IMR-90 (cell line): ENCODE data around the gene HHIP. TPM values are rescaled to one million over a fixed set of nuclear protein-coding genes. Genes with fewer than 3 reads are reported as not detected.

Experiments used
- ATAC-seq: fragments of 200-7000 bp; cut with Tn5 transposase; 2 replicates; pipeline ENCODE4 v1.9.1; 2020; ENCODE audit warnings: low read depth, mild to moderate bottlenecking, moderate library complexity
- BruUV-seq: library from RNA; stranded (reverse); fragments of 400-500 nt; replicated peaks from 2 replicates; lab custom pipeline; 2021; lab: Mats Ljungman, UMichigan
- CTCF ChIA-PET: fragments of 300-600 bp; formaldehyde crosslinking; extraction: SDS; loops from one replicate; lab custom pipeline; 2021; ENCODE audit warnings: antibody characterized with exemption; lab: Yijun Ruan, JAX
- POLR2A ChIA-PET: fragments of 300-600 bp; sonication (Branson Sonifier 250); formaldehyde crosslinking; loops from one replicate; lab custom pipeline; 2022; ENCODE audit warnings: antibody characterized with exemption; ENCODE audit not compliant: unreplicated experiment; lab: Charles Lee
- DNase-seq: peaks from one replicate; pipeline ENCODE4 v3.0.0; 2013
- H2AFZ ChIP-seq: replicated peaks from 2 replicates; pipeline ENCODE3; 2013; ENCODE audit warnings: low read length, mild to moderate bottlenecking; ENCODE audit not compliant: poor library complexity
- H2AK5ac ChIP-seq: 2 replicates; pipeline ENCODE4 v1.6.1; 2013; ENCODE audit warnings: low read depth, low read length, inconsistent platforms
- H2AK9ac ChIP-seq: replicated peaks from 2 replicates; pipeline ENCODE3; 2013; ENCODE audit warnings: mild to moderate bottlenecking, low read depth, low read length, moderate library complexity; ENCODE audit not compliant: poor library complexity
- H2BK120ac ChIP-seq: 2 replicates; pipeline ENCODE4 v1.6.1; 2013; ENCODE audit warnings: low read depth, low read length, inconsistent platforms
- H2BK15ac ChIP-seq: 3 replicates; pipeline ENCODE4 v1.6.1; 2013; ENCODE audit warnings: low read depth, low read length, inconsistent platforms
- H2BK20ac ChIP-seq: 2 replicates; pipeline ENCODE4 v1.6.1; 2013; ENCODE audit warnings: low read depth, mild to moderate bottlenecking, inconsistent platforms, low read length, moderate library complexity
- H2BK5ac ChIP-seq: 2 replicates; pipeline ENCODE4 v1.6.1; 2013; ENCODE audit warnings: mild to moderate bottlenecking, low read depth, low read length, inconsistent platforms; ENCODE audit not compliant: poor library complexity, severe bottlenecking
- H3K14ac ChIP-seq: replicated peaks from 2 replicates; pipeline ENCODE4 v1.6.1; 2013; ENCODE audit warnings: low read depth, low read length, inconsistent platforms
- H3K18ac ChIP-seq: 2 replicates; pipeline ENCODE4 v1.6.1; 2013; ENCODE audit warnings: low read depth, low read length, control low read depth
- H3K23ac ChIP-seq: 2 replicates; pipeline ENCODE4 v1.6.1; 2013; ENCODE audit warnings: low read depth, low read length, inconsistent platforms
- H3K27ac ChIP-seq: 2 replicates; pipeline ENCODE4 v1.5.1; 2013; ENCODE audit warnings: mild to moderate bottlenecking, control low read depth, low read length; ENCODE audit not compliant: insufficient read depth
- H3K27me3 ChIP-seq: 2 replicates; pipeline ENCODE4 v1.6.1; 2013; ENCODE audit warnings: low read length; ENCODE audit not compliant: control insufficient read depth, insufficient read depth
- H3K36me3 ChIP-seq: 2 replicates; pipeline ENCODE4 v1.6.1; 2013; ENCODE audit warnings: low read length, mixed read lengths; ENCODE audit not compliant: control insufficient read depth, insufficient read depth
- H3K4ac ChIP-seq: 2 replicates; pipeline ENCODE4 v1.6.1; 2013; ENCODE audit warnings: low read depth, low read length, inconsistent platforms
- H3K4me1 ChIP-seq: 2 replicates; pipeline ENCODE4 v1.6.1; 2013; ENCODE audit warnings: low read length, mixed read lengths; ENCODE audit not compliant: control insufficient read depth, insufficient read depth
- H3K4me2 ChIP-seq: 2 replicates; pipeline ENCODE4 v1.6.1; 2013; ENCODE audit warnings: low read depth, mild to moderate bottlenecking, control low read depth, low read length, moderate library complexity
- H3K4me3 ChIP-seq: 2 replicates; pipeline ENCODE4 v1.5.1; 2013; ENCODE audit warnings: low read depth, mild to moderate bottlenecking, control low read depth, low read length, moderate library complexity; ENCODE audit not compliant: insufficient read depth
- H3K56ac ChIP-seq: 2 replicates; pipeline ENCODE4 v1.6.1; 2013; ENCODE audit warnings: low read length, inconsistent platforms; ENCODE audit not compliant: insufficient read depth; ENCODE audit errors: extremely low read depth
- H3K79me1 ChIP-seq, 2 experiments: 2 replicates each; pipeline ENCODE4 v1.6.1; 2013; ENCODE audit warnings: low read length in 2 of 2, inconsistent platforms in 1 of 2, low read depth in 1 of 2
- H3K9ac ChIP-seq: 2 replicates; pipeline ENCODE4 v1.6.1; 2013; ENCODE audit warnings: low read depth, low read length, control low read depth
- H3K9me1 ChIP-seq: 2 replicates; pipeline ENCODE4 v1.6.1; 2013; ENCODE audit warnings: low read length, inconsistent platforms; ENCODE audit not compliant: insufficient read depth
- H3K9me3 ChIP-seq: 2 replicates; pipeline ENCODE4 v1.6.1; 2013; ENCODE audit warnings: low read length; ENCODE audit not compliant: control insufficient read depth, insufficient read depth
- H4K20me1 ChIP-seq: 2 replicates; pipeline ENCODE4 v1.6.1; 2013; ENCODE audit warnings: low read length, inconsistent platforms; ENCODE audit not compliant: insufficient read depth
- H4K5ac ChIP-seq: 2 replicates; pipeline ENCODE4 v1.6.1; 2013; ENCODE audit warnings: mild to moderate bottlenecking, low read depth, low read length, control low read depth
- H4K8ac ChIP-seq, 2 experiments: 2 replicates each; pipeline ENCODE4 v1.6.1; 2013; ENCODE audit warnings: low read depth in 2 of 2, low read length in 2 of 2, control low read depth in 1 of 2, inconsistent platforms in 1 of 2
- H4K91ac ChIP-seq: 2 replicates; pipeline ENCODE4 v1.6.1; 2013; ENCODE audit warnings: low read depth, low read length, inconsistent platforms; ENCODE audit not compliant: insufficient read depth
- CEBPB ChIP-seq: IDR thresholded peaks from 2 replicates; pipeline ENCODE4 v1.6.1; 2012; ENCODE audit warnings: low read depth, low read length, improper control_type of control experiment
- ELK1 ChIP-seq: fragments of 150-350 bp; IDR thresholded peaks from 2 replicates; pipeline ENCODE4 v1.6.1; 2016; ENCODE audit warnings: low read depth, mild to moderate bottlenecking, low read length, moderate library complexity, borderline replicate concordance
- SMC3 ChIP-seq: fragments of 150-350 bp; IDR thresholded peaks from 2 replicates; pipeline ENCODE4 v1.6.1; 2016; ENCODE audit warnings: low read depth, mild to moderate bottlenecking, antibody characterized with exemption, low read length, moderate library complexity
- WGBS, 2 experiments: methylation state at CpG; one replicate each; pipeline versions ENCODE4 v1.1.5 to v1.1.7; 2013; ENCODE audit warnings: missing lambda C conversion rate in 2 of 2; ENCODE audit not compliant: insufficient read length in 1 of 2; ENCODE audit errors: extremely low coverage in 2 of 2; 5-methylcytosine and 5-hydroxymethylcytosine counted together
- dilution Hi-C: fragments of 300-500 bp; cut with HindIII; formaldehyde crosslinking; loops from one replicate; pipeline ENCODE4 v1.14.3; 2018; ENCODE audit warnings: low sequenced_read_pairs; ENCODE audit not compliant: unreplicated experiment
- in situ Hi-C: fragments of 300-500 bp; cut with MboI; formaldehyde crosslinking; loops from 3 replicates; pipeline ENCODE4 v1.14.3; 2019; ENCODE audit warnings: low sequenced_read_pairs, inconsistent platforms, mixed read lengths
- intact Hi-C: fragments of 100-400 bp; cut with micrococcal nuclease; formaldehyde crosslinking; loops from 2 replicates; pipeline ENCODE4 v1.10.0; 2022
- polyA plus RNA-seq, 3 experiments: library from polyadenylated mRNA; depleted of rRNA; stranded (reverse); fragments of >200 nt; gene quantifications; 2 replicates each; pipeline ENCODE4 v1.2.3, GENCODE V29; 2012; ENCODE audit warnings: low replicate concordance in 1 of 3
- total RNA-seq: library from RNA; depleted of rRNA; stranded (reverse); fragments of >200 nt; gene quantifications from 2 replicates; pipeline ENCODE4 v1.2.3, GENCODE V29; 2012

Gene HHIP
- total and polyA plus RNA-seq, 2 of the 4 experiments (the other 2 are of a cell fraction), result 6.6 to 9.6 TPM

GRCh38 chr4:144648042-144648441 lies 2.1 kb downstream of the HHIP start:
- Histone ChIP-seq H3K9me1 (peaks cover 4% of the 10 kb centered on the region), H2BK20ac (no peak overlapping the region), H3K36me3 (no peaks in the 10 kb centered on the region), H4K91ac (no peak overlapping the region), H3K27ac (no peak overlapping the region), H4K8ac (0 out of 4 replicates have a peak overlapping the region, but pooled peaks of 1 of the 2 experiments have one; percentile 8), H2BK120ac (no peak overlapping the region; the same call in 1 of the 2 replicates), H4K5ac (peak overlapping the region; percentile 18; the same call in 1 of the 2 replicates), H3K18ac (no peak overlapping the region), H2AFZ (no peak overlapping the region), H3K79me1 (peaks cover 16 to 22% of the 10 kb centered on the region in 2 experiments), H4K20me1 (no peaks in the 10 kb centered on the region), H3K9ac (no peak overlapping the region), H3K9me3 (no peaks in the 10 kb centered on the region), H2AK5ac (no peak overlapping the region), H3K23ac (peak overlapping the region; percentile 72; the same call in 1 of the 2 replicates), H3K56ac (no peak overlapping the region), H3K27me3 (no peaks in the 10 kb centered on the region), H3K4ac (no peak overlapping the region), H3K14ac (no peak overlapping the region), H2BK15ac (no peak overlapping the region), H3K4me1 (peaks cover 7% of the 10 kb centered on the region), H3K4me2 (peak overlapping the region; percentile 61; the same call in 1 of the 2 replicates), H3K4me3 (peak overlapping the region; percentile 13; the same call in 1 of the 2 replicates), H2BK5ac (no peak overlapping the region), H2AK9ac (no peak overlapping the region)
- in situ Hi-C loops, result no loop called here
- DNase-seq (no peak), ATAC-seq (no peak)
- ChIA-PET CTCF (no interaction called here), POLR2A (no interaction called here)
- intact Hi-C loops, result loop anchor here (10.0 kb wide), 1 partner anchor 447 kb away; the partner anchor contains the start of genes ABCE1 and ANAPC10
- TF ChIP-seq ELK1, result no peak
- TF ChIP-seq SMC3, result no peak
- peak; percentile 43; the same call in 1 of the 2 replicates for TF ChIP-seq CEBPB
- BruUV-seq, result no TSS peak
- dilution Hi-C loops, result no loop called here
- WGBS, 2 experiments, result no CpG with 5 or more reads among the region's 2 CpGs
